ENCODE measurements around the gene STARD3.

- TF ChIP-seq ZFX (IDR thresholded peaks at IDR 0.05) (no peak), CTCF (conservative IDR thresholded peaks at IDR 0.05) (no peak)
Measured at GRCh38 chr17:39591958-39592954, 44.7 kb upstream of the STARD3 start.

Data from C4-2B (cell line).